H9 (cell line): ENCODE measurements around the gene NT5C3B. TPM values are rescaled to one million over a fixed set of nuclear protein-coding genes. Genes with fewer than 3 reads are reported as not detected.

Experiments used
- DNase-seq: peaks from one replicate; pipeline ENCODE4 v3.0.0-alpha.2; 2017
- H2AFZ ChIP-seq: one replicate; pipeline ENCODE4 v1.6.1; 2013; ENCODE audit warnings: mild to moderate bottlenecking, low read length, control low read depth, moderate library complexity
- H2AK5ac ChIP-seq: 2 replicates; pipeline ENCODE4 v1.6.1; 2013; ENCODE audit warnings: low read length, control low read depth, mixed read lengths; ENCODE audit not compliant: insufficient read length
- H2BK120ac ChIP-seq: one replicate; pipeline ENCODE4 v1.6.1; 2013; ENCODE audit warnings: low read depth, mild to moderate bottlenecking, low read length, control low read depth, inconsistent platforms; ENCODE audit not compliant: poor library complexity, severe bottlenecking
- H2BK12ac ChIP-seq: 2 replicates; pipeline ENCODE4 v1.6.1; 2013; ENCODE audit warnings: low read length, control low read depth, mixed read lengths, low read depth; ENCODE audit not compliant: insufficient read length
- H2BK15ac ChIP-seq: 2 replicates; pipeline ENCODE4 v1.6.1; 2013; ENCODE audit warnings: low read depth, low read length, control low read depth
- H2BK20ac ChIP-seq: one replicate; pipeline ENCODE4 v1.6.1; 2013; ENCODE audit warnings: low read depth, mild to moderate bottlenecking, low read length, control low read depth, inconsistent platforms; ENCODE audit not compliant: poor library complexity, severe bottlenecking
- H2BK5ac ChIP-seq: 2 replicates; pipeline ENCODE4 v1.6.1; 2013; ENCODE audit warnings: low read length, control low read depth, mixed read lengths; ENCODE audit not compliant: insufficient read length
- H3K14ac ChIP-seq: 2 replicates; pipeline ENCODE4 v1.6.1; 2013; ENCODE audit warnings: low read length, control low read depth; ENCODE audit not compliant: insufficient read depth
- H3K18ac ChIP-seq: 2 replicates; pipeline ENCODE4 v1.6.1; 2013; ENCODE audit warnings: low read depth, mild to moderate bottlenecking, mixed read lengths, low read length, control low read depth; ENCODE audit not compliant: insufficient read length
- H3K23ac ChIP-seq: 2 replicates; pipeline ENCODE4 v1.6.1; 2013; ENCODE audit warnings: low read length, control low read depth, mixed read lengths, low read depth; ENCODE audit not compliant: insufficient read length
- H3K23me2 ChIP-seq: 2 replicates; pipeline ENCODE4 v1.6.1; 2013; ENCODE audit warnings: low read depth, mild to moderate bottlenecking, mixed read lengths, low read length, control low read depth; ENCODE audit not compliant: insufficient read length, poor library complexity, severe bottlenecking
- H3K27ac ChIP-seq: 2 replicates; pipeline ENCODE4 v1.5.1; 2013; ENCODE audit warnings: low read length, control low read depth, mixed read lengths, low read depth; ENCODE audit not compliant: insufficient read length
- H3K27me3 ChIP-seq: 2 replicates; pipeline ENCODE4 v1.6.1; 2013; ENCODE audit warnings: low read length, control low read depth, inconsistent platforms; ENCODE audit not compliant: insufficient read depth
- H3K4ac ChIP-seq: 2 replicates; pipeline ENCODE4 v1.6.1; 2013; ENCODE audit warnings: low read depth, mild to moderate bottlenecking, control low read depth, inconsistent platforms, low read length, moderate library complexity
- H3K4me1 ChIP-seq: 2 replicates; pipeline ENCODE4 v1.6.1; 2013; ENCODE audit warnings: low read length, control low read depth, inconsistent platforms; ENCODE audit not compliant: insufficient read depth
- H3K4me2 ChIP-seq: 2 replicates; pipeline ENCODE4 v1.6.1; 2013; ENCODE audit warnings: low read length, control low read depth, mixed read lengths; ENCODE audit not compliant: insufficient read length, insufficient read depth
- H3K56ac ChIP-seq: 2 replicates; pipeline ENCODE4 v1.6.1; 2013; ENCODE audit warnings: low read depth, mild to moderate bottlenecking, mixed read lengths, low read length, control low read depth; ENCODE audit not compliant: insufficient read length
- H3K79me1 ChIP-seq: 2 replicates; pipeline ENCODE4 v1.6.1; 2013; ENCODE audit warnings: low read depth, mild to moderate bottlenecking, moderate library complexity, low read length, control low read depth, inconsistent platforms; ENCODE audit not compliant: insufficient read depth, poor library complexity, severe bottlenecking
- H3K79me2 ChIP-seq: 2 replicates; pipeline ENCODE4 v1.6.1; 2013; ENCODE audit warnings: low read length, control low read depth, inconsistent platforms; ENCODE audit not compliant: insufficient read depth
- H3K9ac ChIP-seq: 2 replicates; pipeline ENCODE4 v1.6.1; 2013; ENCODE audit warnings: low read length, control low read depth, mixed read lengths; ENCODE audit not compliant: insufficient read length; ENCODE audit errors: extremely low read depth
- H3K9me3 ChIP-seq: one replicate; pipeline ENCODE4 v1.6.1; 2013; ENCODE audit warnings: low read depth, low read length, inconsistent platforms; ENCODE audit not compliant: control insufficient read depth
- H3T11ph ChIP-seq: one replicate; pipeline ENCODE4 v1.6.1; 2013; ENCODE audit warnings: mild to moderate bottlenecking, low read length, control low read depth, inconsistent platforms
- H4K20me1 ChIP-seq: one replicate; pipeline ENCODE4 v1.6.1; 2013; ENCODE audit not compliant: control insufficient read depth, insufficient read length, insufficient read depth
- H4K5ac ChIP-seq: 2 replicates; pipeline ENCODE4 v1.6.1; 2013; ENCODE audit warnings: low read depth, mild to moderate bottlenecking, mixed read lengths, low read length, control low read depth; ENCODE audit not compliant: insufficient read length
- H4K8ac ChIP-seq: replicated peaks from 2 replicates; pipeline ENCODE4 v1.6.1; 2013; ENCODE audit warnings: low read length, control low read depth, mixed read lengths, low read depth; ENCODE audit not compliant: insufficient read length
- H4K91ac ChIP-seq: 2 replicates; pipeline ENCODE4 v1.6.1; 2013; ENCODE audit warnings: low read depth, mild to moderate bottlenecking, moderate library complexity, mixed read lengths, low read length, control low read depth; ENCODE audit not compliant: insufficient read length
- H3K27ac Mint-ChIP-seq, 3 experiments: 2 replicates in 2 of 3; 3 replicates in 1 of 3; pipeline ENCODE4 v1.8.0; 2020 to 2021; ENCODE audit warnings: mixed read lengths in 3 of 3, mild to moderate bottlenecking in 1 of 3, moderate library complexity in 1 of 3
- H3K27me3 Mint-ChIP-seq: 2 replicates; pipeline ENCODE4 v1.8.0; 2021; ENCODE audit warnings: low read depth, mild to moderate bottlenecking, moderate library complexity, mixed read lengths
- H3K36me3 Mint-ChIP-seq, 3 experiments: 2 replicates in 2 of 3; 3 replicates in 1 of 3; pipeline ENCODE4 v1.8.0; 2020 to 2021; ENCODE audit warnings: low read depth in 3 of 3, mixed read lengths in 3 of 3; ENCODE audit not compliant: insufficient read depth in 1 of 3
- H3K4me1 Mint-ChIP-seq, 2 experiments: 2 replicates each; pipeline ENCODE4 v1.8.0; 2020; ENCODE audit warnings: mixed read lengths in 2 of 2
- H3K4me3 Mint-ChIP-seq, 2 experiments: 2 replicates in 1 of 2; 3 replicates in 1 of 2; pipeline ENCODE4 v1.8.0; 2020 to 2021; ENCODE audit warnings: mild to moderate bottlenecking in 2 of 2, mixed read lengths in 2 of 2, moderate library complexity in 1 of 2
- H3K9me3 Mint-ChIP-seq, 2 experiments: 2 replicates in 1 of 2; 3 replicates in 1 of 2; pipeline ENCODE4 v1.8.0; 2020; ENCODE audit warnings: mild to moderate bottlenecking in 2 of 2, mixed read lengths in 2 of 2, moderate library complexity in 1 of 2
- WGBS: extraction: QIAGEN DNeasy Blood & Tissue Kit; methylation state at CpG from one replicate; pipeline ENCODE4 v1.1.7; 2013; ENCODE audit warnings: missing lambda C conversion rate, low lambda C conversion rate, mixed read lengths; ENCODE audit not compliant: insufficient read length; ENCODE audit errors: extremely low coverage; 5-methylcytosine and 5-hydroxymethylcytosine counted together
- total RNA-seq: library from RNA; stranded (reverse); gene quantifications from 2 replicates; pipeline ENCODE4 v1.2.1, GENCODE V29; 2021
- TF ChIP-seq, protein P1 (sequence below): fragments of 200-600 bp; sonication (generic); conservative IDR thresholded peaks from 3 replicates; pipeline ENCODE4 v1.8.0; 2021; ENCODE audit warnings: antibody characterized with exemption, mild to moderate bottlenecking

The NT5C3B gene
- total RNA-seq, 1 experiment from 2014 or later, result 76.1 TPM

DNA sequence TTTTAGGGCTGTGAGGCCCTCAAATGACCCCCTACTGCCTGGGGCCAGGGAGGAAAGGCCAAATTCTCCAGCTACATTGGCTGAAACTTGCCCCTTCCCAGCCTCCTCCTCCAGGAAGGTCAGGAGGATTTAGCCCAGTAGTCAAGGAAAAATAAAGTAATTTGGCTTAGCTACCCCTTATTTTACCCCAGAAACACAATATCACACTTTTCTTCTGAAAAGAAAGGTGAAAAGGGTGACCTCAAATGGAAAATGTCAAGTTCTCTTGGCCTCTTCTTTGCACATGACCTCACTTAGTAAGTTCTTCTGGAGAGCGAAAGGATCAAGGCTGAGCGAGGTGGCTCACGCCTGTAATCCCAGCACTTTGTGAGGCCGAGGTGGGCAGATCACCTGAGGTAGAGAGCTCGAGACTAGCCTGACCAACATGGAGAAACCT lies 41.5 kb downstream of the NT5C3B start:
- Histone ChIP-seq H3K9ac (no peak overlapping the region), H2BK5ac (no peak overlapping the region), H3T11ph (no peak overlapping the region), H3K4me1 (peaks cover 8% of the 10 kb centered on the region; the same call in 1 of the 2 replicates), H3K79me2 (no peaks in the 10 kb centered on the region), H3K4me2 (peak overlapping the region; percentile 52), H2AK5ac (no peak overlapping the region), H4K91ac (no peak overlapping the region), H3K27me3 (peaks cover 4% of the 10 kb centered on the region; the same call in 1 of the 2 replicates), H3K14ac (no peak overlapping the region), H3K4ac (no peak overlapping the region), H3K9me3 (no peaks in the 10 kb centered on the region), H3K79me1 (no peaks in the 10 kb centered on the region), H3K23ac (no peak overlapping the region), H3K27ac (no peak overlapping the region), H2BK20ac (no peak overlapping the region), H2BK120ac (no peak overlapping the region), H2BK15ac (no peak overlapping the region), H2BK12ac (no peak overlapping the region), H4K8ac (no peak overlapping the region), H3K23me2 (peaks cover 6% of the 10 kb centered on the region), H3K18ac (no peak overlapping the region), H3K56ac (no peak overlapping the region), H2AFZ (no peak overlapping the region), H4K20me1 (no peaks in the 10 kb centered on the region), H4K5ac (no peak overlapping the region)
- no CpG with 5 or more reads among the region's 5 CpGs for WGBS
- no peak overlapping the region for H3K27ac Mint-ChIP-seq
- no peak for DNase-seq
- peaks cover 27 to 43% of the 10 kb centered on the region in 2 experiments for H3K4me1 Mint-ChIP-seq
- no peaks in the 10 kb centered on the region; a peak in 1 of 7 replicates for H3K36me3 Mint-ChIP-seq
- 0 out of 5 replicates have a peak overlapping the region, but pooled peaks of 1 of the 2 experiments have one; percentile 20 for H3K4me3 Mint-ChIP-seq
- H3K9me3 Mint-ChIP-seq, result no peaks in the 10 kb centered on the region; a peak in 1 of 5 replicates
- TF ChIP-seq, protein P1, sequence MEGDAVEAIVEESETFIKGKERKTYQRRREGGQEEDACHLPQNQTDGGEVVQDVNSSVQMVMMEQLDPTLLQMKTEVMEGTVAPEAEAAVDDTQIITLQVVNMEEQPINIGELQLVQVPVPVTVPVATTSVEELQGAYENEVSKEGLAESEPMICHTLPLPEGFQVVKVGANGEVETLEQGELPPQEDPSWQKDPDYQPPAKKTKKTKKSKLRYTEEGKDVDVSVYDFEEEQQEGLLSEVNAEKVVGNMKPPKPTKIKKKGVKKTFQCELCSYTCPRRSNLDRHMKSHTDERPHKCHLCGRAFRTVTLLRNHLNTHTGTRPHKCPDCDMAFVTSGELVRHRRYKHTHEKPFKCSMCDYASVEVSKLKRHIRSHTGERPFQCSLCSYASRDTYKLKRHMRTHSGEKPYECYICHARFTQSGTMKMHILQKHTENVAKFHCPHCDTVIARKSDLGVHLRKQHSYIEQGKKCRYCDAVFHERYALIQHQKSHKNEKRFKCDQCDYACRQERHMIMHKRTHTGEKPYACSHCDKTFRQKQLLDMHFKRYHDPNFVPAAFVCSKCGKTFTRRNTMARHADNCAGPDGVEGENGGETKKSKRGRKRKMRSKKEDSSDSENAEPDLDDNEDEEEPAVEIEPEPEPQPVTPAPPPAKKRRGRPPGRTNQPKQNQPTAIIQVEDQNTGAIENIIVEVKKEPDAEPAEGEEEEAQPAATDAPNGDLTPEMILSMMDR, result no peak
- peaks cover 35% of the 10 kb centered on the region for H3K27me3 Mint-ChIP-seq
